Lower lobe of right lung (tissue), 2 donors: ENCODE data around the gene HTRA3. TPM values are rescaled to one million over a fixed set of nuclear protein-coding genes. Genes with fewer than 3 reads are reported as not detected.

Source experiments
- ATAC-seq, 2 donors: fragments of 200-7000 bp; cut with Tn5 transposase; one replicate each; pipeline ENCODE4 v1.9.1; 2020 to 2022; ENCODE audit warnings: mild to moderate bottlenecking in 2 of 2, moderate library complexity in 2 of 2
- DNase-seq: peaks from one replicate; pipeline ENCODE4 v3.0.0-alpha.2; 2020
- H3K27ac ChIP-seq: fragments of 200-600 bp; one replicate; pipeline ENCODE4 v1.8.0; 2022
- H3K27me3 ChIP-seq: fragments of 200-600 bp; one replicate; pipeline ENCODE4 v1.8.0; 2022; ENCODE audit warnings: low read depth
- H3K36me3 ChIP-seq: fragments of 200-600 bp; one replicate; pipeline ENCODE4 v1.8.0; 2022; ENCODE audit warnings: mild to moderate bottlenecking
- H3K4me1 ChIP-seq: fragments of 200-600 bp; one replicate; pipeline ENCODE4 v1.8.0; 2022
- H3K4me3 ChIP-seq: fragments of 200-600 bp; one replicate; pipeline ENCODE4 v1.8.0; 2022; ENCODE audit warnings: mild to moderate bottlenecking
- H3K9me3 ChIP-seq: fragments of 200-600 bp; one replicate; pipeline ENCODE4 v1.8.0; 2022
- CTCF ChIP-seq: fragments of 200-600 bp; IDR thresholded peaks from one replicate; pipeline ENCODE4 v1.8.0; 2022; ENCODE audit warnings: antibody characterized with exemption, mild to moderate bottlenecking
- intact Hi-C: fragments of 100-400 bp; cut with DNase I; formaldehyde crosslinking; loops from one replicate; pipeline ENCODE4 v1.11.0; 2022
- total RNA-seq: library from RNA; stranded (reverse); fragmentation: NEBNext Ultra II Directional; extraction: Animal tissue kit (Norgen Biotek cat#: 25700); gene quantifications from one replicate; pipeline ENCODE4 v1.2.1, GENCODE V29; 2021
- donor health status: DM: no; HTN: yes; CAD: no; lungs with severe emphysema.

HTRA3 gene
- total RNA-seq, 1 donor from 2014 or later, result 15.5 TPM

- Histone ChIP-seq H3K9me3 (no peaks in the 10 kb centered on the region), H3K27me3 (no peaks in the 10 kb centered on the region), H3K4me1 (peaks cover 21% of the 10 kb centered on the region), H3K36me3 (no peaks in the 10 kb centered on the region), H3K27ac (peak overlapping the region; percentile 18), H3K4me3 (no peak overlapping the region)
- DNase-seq (no peak), ATAC-seq (no peak)
- intact Hi-C loops, result no loop called here
- peak; percentile 14 for TF ChIP-seq CTCF
Measured at GRCh38 chr4:8320386-8320750, 50.8 kb downstream of the HTRA3 start.

GRCh38 chr4:8321220-8321619 lies 51.7 kb downstream of the HTRA3 start:
- Histone ChIP-seq H3K4me1 (peaks cover 13% of the 10 kb centered on the region), H3K36me3 (no peaks in the 10 kb centered on the region), H3K4me3 (no peak overlapping the region), H3K27me3 (no peaks in the 10 kb centered on the region), H3K27ac (no peak overlapping the region), H3K9me3 (no peaks in the 10 kb centered on the region)
- TF ChIP-seq CTCF, result no peak
- intact Hi-C loops, result no loop called here
- DNase-seq (no peak), ATAC-seq (no peak)

- H3K36me3 ChIP-seq, result no peaks in the 10 kb centered on the region
- no peak overlapping the region for H3K27ac ChIP-seq
- DNase-seq, result no peak
- H3K27me3 ChIP-seq, result no peaks in the 10 kb centered on the region
- no peak for ATAC-seq
- peaks cover 10% of the 10 kb centered on the region for H3K4me1 ChIP-seq
- intact Hi-C loops, result no loop called here
- no peaks in the 10 kb centered on the region for H3K9me3 ChIP-seq
- no peak overlapping the region for H3K4me3 ChIP-seq
- TF ChIP-seq CTCF, result no peak
Measured at GRCh38 chr4:8321771-8322170, 52.2 kb downstream of the HTRA3 start.

- intact Hi-C loops, result no loop called here
- Histone ChIP-seq H3K27me3 (no peaks in the 10 kb centered on the region), H3K36me3 (no peaks in the 10 kb centered on the region), H3K27ac (no peak overlapping the region), H3K4me3 (no peak overlapping the region), H3K4me1 (peaks cover 10% of the 10 kb centered on the region), H3K9me3 (no peaks in the 10 kb centered on the region)
- ATAC-seq (no peak), DNase-seq (peak; percentile 10)
- no peak for TF ChIP-seq CTCF
Measured at GRCh38 chr4:8322794-8323704, 53.5 kb downstream of the HTRA3 start.

- no peaks in the 10 kb centered on the region for H3K9me3 ChIP-seq
- H3K27ac ChIP-seq, result no peak overlapping the region
- no peaks in the 10 kb centered on the region for H3K27me3 ChIP-seq
- intact Hi-C loops, result no loop called here
- H3K4me1 ChIP-seq, result peaks cover 10% of the 10 kb centered on the region
- H3K36me3 ChIP-seq, result no peaks in the 10 kb centered on the region
- ATAC-seq (no peak), DNase-seq (no peak)
- H3K4me3 ChIP-seq, result no peak overlapping the region
- TF ChIP-seq CTCF, result no peak
Measured at GRCh38 chr4:8323947-8324555, 54.5 kb downstream of the HTRA3 start.
